GM19025 (cell line): Measurements from ENCODE around the gene SLC44A5.
A peak's percentile ranks its signal among the peaks of the same experiment; 100 is the strongest.
"Not testable (repeated sequence)": the region's sequence is repeated elsewhere in the genome, so short reads cannot be mapped to it uniquely, and the experiment has no call there.

Source experiments
- ATAC-seq: cut with Tn5 transposase; IDR thresholded peaks from one replicate; pipeline ENCODE4 v1.9.1; 2021; ENCODE audit warnings: mild to moderate bottlenecking, low read depth, moderate library complexity; ENCODE audit not compliant: unreplicated experiment

SLC44A5 gene

DNA sequence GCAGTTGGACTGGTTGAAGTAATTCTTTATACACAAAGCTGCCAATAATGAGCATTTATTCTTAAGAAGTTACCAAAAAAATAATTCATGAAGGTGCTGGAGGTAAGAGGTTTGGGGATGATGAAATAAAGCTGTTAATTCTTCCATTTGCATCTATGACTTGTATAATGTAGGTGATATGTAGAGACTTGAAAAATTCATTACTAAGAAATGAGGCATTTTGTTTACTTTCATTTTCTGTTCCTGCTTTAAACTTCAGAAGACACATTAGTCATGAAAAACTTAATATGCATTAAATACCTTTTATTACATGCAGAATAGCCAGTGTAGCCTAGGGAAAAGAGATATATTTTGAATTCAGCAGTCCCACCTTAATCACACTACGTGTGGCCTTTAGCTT, 214.2 kb downstream of the SLC44A5 start:
- ATAC-seq, result no peak

DNA sequence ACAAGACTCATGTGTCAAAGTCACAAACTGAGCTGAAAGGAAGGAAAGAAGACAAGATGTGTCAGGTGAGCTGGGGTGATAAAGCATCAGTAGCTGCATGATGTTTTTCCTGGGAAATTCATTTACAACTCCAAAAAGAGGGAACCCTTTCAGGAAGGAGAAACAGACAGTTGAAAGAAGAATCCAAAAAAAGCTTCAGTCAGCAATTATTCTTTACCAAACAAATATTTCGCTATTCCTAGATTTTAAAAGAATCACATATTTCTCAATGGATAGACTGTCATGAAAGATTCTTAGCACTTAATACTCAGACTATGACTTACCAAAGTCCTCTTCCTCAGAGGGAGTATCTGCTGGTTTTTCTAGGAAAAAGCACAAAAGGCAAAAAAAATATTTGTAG, 214.7 kb downstream of the SLC44A5 start:
- ATAC-seq, result no peak

- ATAC-seq, result no peak
These were observed 216.4 kb downstream of the SLC44A5 start for GRCh38 chr1:75394386-75395139.

DNA sequence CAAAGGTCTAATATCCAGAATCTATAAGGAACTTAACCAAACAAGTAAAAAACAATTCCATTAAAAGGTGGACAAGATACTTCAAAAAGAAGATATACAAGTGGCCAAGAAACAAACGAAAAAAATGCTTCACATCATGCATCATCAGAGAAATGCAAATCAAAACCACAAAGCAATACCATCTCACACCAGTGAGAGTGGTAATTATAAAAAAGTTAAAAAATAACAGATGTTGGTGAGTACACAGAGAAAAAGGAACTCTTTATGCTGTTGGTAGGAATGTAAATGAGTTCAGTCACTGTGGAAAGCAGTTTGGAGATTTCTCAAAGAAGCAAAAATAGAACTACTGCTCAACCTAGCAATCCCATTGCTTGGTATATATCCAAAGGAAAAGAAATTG, 218.6 kb downstream of the SLC44A5 start:
- ATAC-seq, result peak; percentile 80

- not testable (repeated sequence) for ATAC-seq
These were observed 235.2 kb downstream of the SLC44A5 start for GRCh38 chr1:75375476-75376447.

GRCh38 chr1:75373542-75374159, 237.3 kb downstream of the SLC44A5 start:
- ATAC-seq, result no peak

GRCh38 chr1:75366595-75366994, 244.3 kb downstream of the SLC44A5 start:
- no peak for ATAC-seq

GRCh38 chr1:75361260-75361659, 249.7 kb downstream of the SLC44A5 start:
- no peak for ATAC-seq

GRCh38 chr1:75354267-75354666, 256.6 kb downstream of the SLC44A5 start:
- ATAC-seq, result not testable (repeated sequence)

DNA sequence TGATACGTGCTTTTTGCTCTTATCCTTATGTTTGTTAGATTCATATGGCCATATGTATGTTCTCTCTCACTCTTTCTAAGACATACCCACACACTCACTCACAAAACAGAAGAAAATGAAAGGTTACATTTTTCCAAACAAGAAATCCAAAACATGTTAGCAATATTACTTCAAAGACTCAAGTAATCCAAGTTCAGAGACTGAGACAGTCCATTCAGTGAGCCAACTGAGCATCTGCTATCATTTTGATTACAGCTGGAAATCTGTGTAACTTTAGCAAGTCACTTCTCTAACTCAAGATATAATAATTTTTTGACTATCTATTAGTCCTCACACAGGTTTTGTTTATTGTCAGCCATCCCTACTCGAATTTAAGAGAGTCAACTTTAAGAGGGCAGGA, 257.9 kb downstream of the SLC44A5 start:
- no peak for ATAC-seq

- no peak for ATAC-seq
These were observed 265.2 kb downstream of the SLC44A5 start for GRCh38 chr1:75345538-75346292.

DNA sequence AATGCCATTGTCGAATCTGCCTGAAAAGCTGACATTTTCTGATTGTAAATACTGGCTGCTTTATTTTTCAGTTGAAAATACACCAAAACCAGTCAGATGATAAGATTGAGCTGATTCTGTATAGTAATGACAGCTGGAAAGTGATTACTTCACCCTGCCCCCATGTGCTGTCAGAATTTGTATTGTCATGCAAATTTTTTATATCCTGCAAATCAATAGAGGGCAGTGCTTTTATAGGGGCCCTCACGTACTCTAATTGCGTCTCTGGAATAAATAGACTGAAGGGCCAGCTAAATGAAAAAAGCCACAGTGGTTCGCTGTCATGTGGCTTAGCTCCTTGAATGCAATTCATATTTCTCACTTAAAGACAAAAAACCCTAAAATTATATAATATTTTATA, 268.1 kb downstream of the SLC44A5 start:
- ATAC-seq, result no peak

DNA sequence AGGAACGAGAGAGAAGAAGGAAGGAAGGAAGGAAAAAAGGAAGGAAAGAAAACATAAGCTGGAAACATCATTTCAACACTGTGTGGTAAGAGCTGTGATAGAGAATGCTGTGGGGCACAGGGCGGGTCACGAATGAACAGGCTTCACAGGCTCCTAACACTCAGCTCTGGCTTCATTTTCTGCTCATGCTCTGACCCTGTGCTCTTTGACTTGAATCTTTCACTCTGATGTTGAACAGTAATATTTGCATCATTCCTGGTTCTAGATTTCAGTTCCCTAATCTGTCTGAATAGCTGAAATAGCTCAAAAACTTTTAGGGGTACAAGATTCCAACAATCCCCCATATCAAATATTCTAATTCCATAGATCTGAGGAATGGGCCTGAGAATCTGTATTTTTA, 269.4 kb downstream of the SLC44A5 start:
- no peak for ATAC-seq

DNA sequence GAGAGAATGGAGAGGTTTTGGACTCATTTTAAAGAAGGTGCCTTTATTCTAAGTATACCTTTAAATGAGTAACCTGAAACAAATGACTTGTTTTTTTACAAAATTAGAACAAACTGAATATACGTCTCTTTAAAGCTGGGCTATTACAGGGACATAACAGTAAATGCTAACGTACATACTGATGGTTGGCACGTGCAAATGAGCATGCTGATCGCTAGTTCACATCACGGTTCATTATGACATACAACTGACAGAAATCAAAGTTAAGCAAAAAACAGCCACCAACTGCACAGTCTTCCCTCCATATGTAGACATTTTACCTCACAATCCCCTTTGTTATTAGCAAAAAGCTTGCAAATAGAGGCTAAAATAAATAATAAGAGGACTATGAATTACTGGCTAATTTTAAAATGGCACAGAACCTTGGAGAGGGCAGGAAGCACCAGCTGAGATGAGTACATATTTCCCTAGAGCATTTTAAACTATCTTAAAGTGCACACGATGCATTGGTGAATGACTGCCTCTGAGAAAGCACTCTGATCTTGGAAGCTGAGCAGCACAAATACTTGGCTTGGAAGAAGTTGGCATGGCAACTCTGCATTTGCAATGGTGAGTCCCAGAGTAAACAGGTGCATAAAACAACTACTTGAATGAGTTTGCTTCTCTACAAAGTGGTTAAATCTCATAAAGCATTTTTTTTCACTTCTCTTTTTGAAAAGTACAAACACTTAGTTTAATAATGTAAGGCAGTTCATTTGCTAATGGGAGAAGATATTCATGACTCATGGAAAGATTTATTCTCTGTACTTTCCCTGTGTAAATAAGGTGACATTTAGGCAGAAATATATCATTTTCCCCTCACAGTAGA, 272.1 kb downstream of the SLC44A5 start:
- ATAC-seq, result no peak

DNA sequence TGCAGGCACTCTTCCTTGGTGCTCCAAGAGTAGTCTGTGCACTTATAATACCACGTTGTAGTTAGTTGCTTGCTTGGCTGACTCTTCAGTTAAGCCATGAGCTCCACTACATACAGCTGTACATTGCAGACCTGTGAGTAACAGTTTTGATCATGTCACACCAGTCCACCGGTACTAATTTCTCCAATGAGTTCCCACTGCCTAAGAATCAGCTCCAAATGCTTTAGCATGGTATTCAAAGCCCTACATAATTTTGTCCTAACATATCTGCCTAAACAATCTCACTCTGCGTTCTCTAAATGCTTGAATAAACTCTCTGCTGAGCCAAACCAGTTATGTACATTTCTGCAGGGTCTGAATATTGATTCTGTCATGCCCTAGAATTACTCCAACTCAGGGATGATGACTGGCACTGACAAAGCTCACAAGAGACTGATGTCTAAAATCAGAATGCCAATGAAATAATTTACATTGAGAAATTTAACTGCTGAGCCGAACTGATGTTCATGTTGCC, 276.0 kb downstream of the SLC44A5 start:
- ATAC-seq, result no peak

GRCh38 chr1:75330624-75331023, 280.3 kb downstream of the SLC44A5 start:
- ATAC-seq, result no peak

DNA sequence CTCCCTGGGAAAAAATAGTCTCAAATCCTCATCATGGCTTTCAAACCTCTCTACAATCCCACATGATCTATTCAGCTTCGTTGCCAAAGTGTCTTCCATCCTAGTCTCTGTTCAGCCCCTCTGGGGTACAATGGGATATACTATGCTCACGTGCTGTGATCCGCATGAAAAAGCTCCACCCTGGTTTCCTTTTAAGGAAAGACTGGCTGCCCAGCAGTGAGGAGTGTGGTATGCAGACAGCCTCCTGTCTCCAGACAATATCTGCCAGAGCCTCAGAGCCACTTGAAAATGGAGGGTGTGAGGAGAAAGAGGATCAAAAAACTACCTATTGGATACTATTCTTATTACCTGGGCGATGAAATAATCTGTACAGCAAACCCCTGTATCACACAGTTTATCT, 282.2 kb downstream of the SLC44A5 start:
- ATAC-seq, result no peak

GRCh38 chr1:75327395-75327794, 283.5 kb downstream of the SLC44A5 start:
- ATAC-seq, result no peak

GRCh38 chr1:75317976-75318375, 292.9 kb downstream of the SLC44A5 start:
- ATAC-seq, result no peak
